ENCODE results near the gene SH2D6. TPM values are rescaled to one million over a fixed set of nuclear protein-coding genes. Genes with fewer than 3 reads are reported as not detected.

SH2D6 gene
- total and polyA plus RNA-seq, 2 donors (not counting 1 experiment from before 2014, with no cell fraction given): 0.27 to 1.6 TPM

- no peak for TF ChIP-seq EZH2 (IDR thresholded peaks at IDR 0.05; ENCODE audit: borderline replicate concordance, insufficient read depth, low read depth, low read length, poor library complexity, severe bottlenecking)
- Histone ChIP-seq H3K27me3 (replicated peaks in 1 of 4; ENCODE audit: control extremely low read depth in 1 of 4, control insufficient read depth in 3 of 4, insufficient read depth in 4 of 4, low read length in 3 of 4) (peaks cover 0 to 3% (median 1%) of the 10 kb centered on the region in 4 experiments), H3K9ac (ENCODE audit: low read length) (no peak overlapping the region), H3K36me3 (replicated peaks in 1 of 2; ENCODE audit: control extremely low read depth in 1 of 2, control insufficient read depth in 1 of 2, extremely low read depth in 1 of 2, insufficient read depth in 2 of 2, low read length in 1 of 2) (no peaks in the 10 kb centered on the region), H3K4me2 (replicated peaks; ENCODE audit: low read depth, low read length, poor library complexity, severe bottlenecking) (no peak overlapping the region), H3K4me1 (ENCODE audit: control insufficient read depth in 2 of 2, insufficient read depth in 2 of 2, low read length in 2 of 2) (peaks cover 3 to 7% of the 10 kb centered on the region in 2 donors), H2AFZ (ENCODE audit: insufficient read depth, low read depth, low read length, poor library complexity, severe bottlenecking) (no peak overlapping the region), H3K79me2 (ENCODE audit: control insufficient read depth, insufficient read depth, low read length) (no peaks in the 10 kb centered on the region), H3K4me3 (ENCODE audit: control extremely low read depth in 1 of 5, extremely low read depth in 1 of 5, insufficient read depth in 1 of 5, low read depth in 2 of 5, low read length in 4 of 5) (no peak overlapping the region), H3K27ac (ENCODE audit: low read length in 2 of 2) (no peak overlapping the region), H4K20me1 (ENCODE audit: control insufficient read depth, insufficient read depth, low read length, poor library complexity, severe bottlenecking) (no peaks in the 10 kb centered on the region), H3K9me3 (ENCODE audit: control extremely low read depth in 1 of 3, control insufficient read depth in 2 of 3, insufficient read depth in 1 of 3, low read length in 2 of 3) (peaks cover 0 to 3% (median 0%) of the 10 kb centered on the region in 3 donors)
- ChIA-PET CTCF (no interaction called here), POLR2A (no interaction called here)
- Mint-ChIP-seq H3K4me3 (no peak overlapping the region), H3K4me1 (peaks cover 2% of the 10 kb centered on the region), H3K27me3 (peaks cover 16% of the 10 kb centered on the region), H3K9me3 (ENCODE audit: insufficient read depth) (no peaks in the 10 kb centered on the region), H3K27ac (no peak overlapping the region)
- intact Hi-C loops (cut with micrococcal nuclease): no loop called here
- no CpG with 5 or more reads among the region's 3 CpGs for WGBS (ENCODE audit: insufficient coverage)
- DNase-seq (no peak), ATAC-seq (ENCODE audit: low read depth) (no peak)
Measured at GRCh38 chr2:85475799-85476490, 57.4 kb downstream of the SH2D6 start.

- H3K27me3 Mint-ChIP-seq: peaks cover 20% of the 10 kb centered on the region
- CTCF ChIA-PET: interaction anchor here (0.6 kb wide), 2 partner anchors 183 to 259 kb away, joined by 3 read pairs; no protein-coding TSS in a partner anchor
- Histone ChIP-seq H3K4me3 (ENCODE audit: control extremely low read depth in 1 of 5, extremely low read depth in 1 of 5, insufficient read depth in 1 of 5, low read depth in 2 of 5, low read length in 4 of 5) (no peak overlapping the region), H3K27me3 (replicated peaks in 1 of 4; ENCODE audit: control extremely low read depth in 1 of 4, control insufficient read depth in 3 of 4, insufficient read depth in 4 of 4, low read length in 3 of 4) (peaks cover 0 to 5% (median 1%) of the 10 kb centered on the region in 4 experiments), H3K4me2 (replicated peaks; ENCODE audit: low read depth, low read length, poor library complexity, severe bottlenecking) (no peak overlapping the region), H3K4me1 (ENCODE audit: control insufficient read depth in 2 of 2, insufficient read depth in 2 of 2, low read length in 2 of 2) (peaks cover 0 to under 1% of the 10 kb centered on the region in 2 donors), H2AFZ (ENCODE audit: insufficient read depth, low read depth, low read length, poor library complexity, severe bottlenecking) (no peak overlapping the region), H3K36me3 (replicated peaks in 1 of 2; ENCODE audit: control extremely low read depth in 1 of 2, control insufficient read depth in 1 of 2, extremely low read depth in 1 of 2, insufficient read depth in 2 of 2, low read length in 1 of 2) (no peaks in the 10 kb centered on the region), H3K9me3 (ENCODE audit: control extremely low read depth in 1 of 3, control insufficient read depth in 2 of 3, insufficient read depth in 1 of 3, low read length in 2 of 3) (peaks cover 0 to 3% (median 0%) of the 10 kb centered on the region in 3 donors), H3K79me2 (ENCODE audit: control insufficient read depth, insufficient read depth, low read length) (no peaks in the 10 kb centered on the region), H4K20me1 (ENCODE audit: control insufficient read depth, insufficient read depth, low read length, poor library complexity, severe bottlenecking) (no peaks in the 10 kb centered on the region), H3K9ac (ENCODE audit: low read length) (no peak overlapping the region), H3K27ac (ENCODE audit: low read length in 2 of 2) (no peak overlapping the region)
- no peak overlapping the region for H3K4me3 Mint-ChIP-seq
- DNase-seq: no peak
- 0% methylated on average over 1 of the region's 1 CpG for WGBS (ENCODE audit: insufficient coverage)
- H3K27ac Mint-ChIP-seq: no peak overlapping the region
- TF ChIP-seq CTCF (IDR thresholded peaks at IDR 0.05) (no peak), EZH2 (IDR thresholded peaks at IDR 0.05; ENCODE audit: borderline replicate concordance, insufficient read depth, low read depth, low read length, poor library complexity, severe bottlenecking) (no peak)
- H3K9me3 Mint-ChIP-seq (ENCODE audit: insufficient read depth): no peaks in the 10 kb centered on the region
- no peak for ATAC-seq (ENCODE audit: low read depth)
- H3K4me1 Mint-ChIP-seq: no peaks in the 10 kb centered on the region
- intact Hi-C loops (cut with micrococcal nuclease): no loop called here
- POLR2A ChIA-PET: no interaction called here
Measured at GRCh38 chr2:85476624-85477023, 58.1 kb downstream of the SH2D6 start.

Data from B cell (primary cell).